Endodermal cell (in vitro differentiated cells): Measurements from ENCODE around the gene KTI12. TPM values are rescaled to one million over a fixed set of nuclear protein-coding genes. Genes with fewer than 3 reads are reported as not detected.

Experiments
- DNase-seq: peaks from one replicate; pipeline ENCODE4 v3.0.0-alpha.2; 2017
- H3K27ac ChIP-seq: 2 replicates; pipeline ENCODE4 v1.5.1; 2013; ENCODE audit warnings: mild to moderate bottlenecking, low read depth, low read length, moderate library complexity
- H3K27me3 ChIP-seq: 2 replicates; pipeline ENCODE4 v1.6.1; 2013; ENCODE audit warnings: mild to moderate bottlenecking, low read length, moderate library complexity; ENCODE audit not compliant: insufficient read depth, control insufficient read depth, poor library complexity, severe bottlenecking
- H3K36me3 ChIP-seq: 2 replicates; pipeline ENCODE4 v1.7.0; 2013; ENCODE audit warnings: mild to moderate bottlenecking, low read length, moderate library complexity; ENCODE audit not compliant: control insufficient read depth, insufficient read depth
- H3K4me1 ChIP-seq: one replicate; pipeline ENCODE4 v1.7.0; 2013; ENCODE audit warnings: low read length; ENCODE audit not compliant: control insufficient read depth, insufficient read depth
- H3K4me3 ChIP-seq: 2 replicates; pipeline ENCODE4 v1.5.1; 2013; ENCODE audit warnings: mild to moderate bottlenecking, low read length, moderate library complexity
- H3K9ac ChIP-seq: 2 replicates; pipeline ENCODE4 v1.6.1; 2013; ENCODE audit warnings: mild to moderate bottlenecking, low read length, moderate library complexity; ENCODE audit not compliant: poor library complexity, severe bottlenecking; ENCODE audit errors: extremely low read depth
- H3K9me3 ChIP-seq: 2 replicates; pipeline ENCODE4 v1.6.1; 2013; ENCODE audit warnings: mild to moderate bottlenecking, low read length, moderate library complexity; ENCODE audit not compliant: control insufficient read depth
- H3K27ac Mint-ChIP-seq: 2 replicates; pipeline ENCODE4 v1.8.0; 2020; ENCODE audit warnings: mixed read lengths
- H3K27me3 Mint-ChIP-seq: 2 replicates; pipeline ENCODE4 v1.8.0; 2021; ENCODE audit warnings: mild to moderate bottlenecking, mixed read lengths; ENCODE audit not compliant: insufficient read depth
- H3K36me3 Mint-ChIP-seq: 2 replicates; pipeline ENCODE4 v1.8.0; 2020; ENCODE audit warnings: low read depth, mixed read lengths
- H3K4me1 Mint-ChIP-seq: 2 replicates; pipeline ENCODE4 v1.8.0; 2020; ENCODE audit warnings: mixed read lengths
- H3K4me3 Mint-ChIP-seq: 2 replicates; pipeline ENCODE4 v1.8.0; 2020; ENCODE audit warnings: mild to moderate bottlenecking, moderate library complexity, mixed read lengths
- H3K9me3 Mint-ChIP-seq: 2 replicates; pipeline ENCODE4 v1.8.0; 2020; ENCODE audit warnings: mild to moderate bottlenecking, mixed read lengths
- CTCF ChIP-seq: fragments of 200-600 bp; sonication (generic); conservative IDR thresholded peaks from 2 replicates; pipeline ENCODE4 v1.5.0; 2021; ENCODE audit warnings: antibody characterized with exemption, mild to moderate bottlenecking
- WGBS, 2 experiments: methylation state at CpG; one replicate each; pipeline versions ENCODE4 v1.1.5 to v1.1.7; 2013; ENCODE audit warnings: missing lambda C conversion rate in 2 of 2, mixed read lengths in 1 of 2; ENCODE audit not compliant: insufficient coverage in 1 of 2, insufficient read length in 1 of 2; 5-methylcytosine and 5-hydroxymethylcytosine counted together
- total RNA-seq, 2 donors: library from RNA; stranded (reverse); fragmentation: NEBNext Ultra II Directional in 1 of 2; extraction: Animal tissue kit (Norgen Biotek cat#: 25700) in 1 of 2; gene quantifications; 2 replicates in 1 of 2; 3 replicates in 1 of 2; pipeline ENCODE4 v1.2.1, GENCODE V29; 2021

KTI12 gene
- total RNA-seq, 2 donors from 2014 or later: 7.3 to 9.2 TPM

DNA sequence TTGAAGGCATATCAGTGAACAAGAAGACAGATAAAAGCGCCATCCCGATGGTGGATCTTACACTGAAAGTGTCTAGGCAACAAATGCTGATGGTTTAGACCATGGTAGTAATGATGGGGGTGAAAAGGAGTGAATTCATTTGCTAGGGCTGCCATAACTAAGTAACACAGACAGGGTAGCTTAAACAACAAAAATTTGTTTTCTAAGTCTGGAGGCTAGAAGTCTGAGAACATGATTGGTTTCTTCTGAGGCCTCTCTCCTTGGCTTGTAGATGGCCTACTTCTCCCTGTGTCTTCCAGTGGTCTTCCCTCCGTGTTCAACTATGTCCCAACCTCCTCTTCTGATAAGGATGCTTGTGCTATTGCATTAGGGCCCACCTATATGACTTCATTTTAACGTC lies 29.7 kb downstream of the KTI12 start:
- no peak overlapping the region for H3K27ac ChIP-seq
- no peak overlapping the region for H3K27ac Mint-ChIP-seq
- H3K4me3 ChIP-seq: no peak overlapping the region
- 63 to 71% methylated on average over 3 to 4 of the region's 4 CpGs for WGBS, 2 experiments
- peaks cover 11% of the 10 kb centered on the region for H3K4me1 ChIP-seq
- H3K27me3 Mint-ChIP-seq: no peaks in the 10 kb centered on the region
- no peak for TF ChIP-seq CTCF
- peaks cover 20% of the 10 kb centered on the region for H3K4me1 Mint-ChIP-seq
- H3K9me3 ChIP-seq: no peaks in the 10 kb centered on the region
- H3K9me3 Mint-ChIP-seq: no peaks in the 10 kb centered on the region
- H3K4me3 Mint-ChIP-seq: no peak overlapping the region
- no peak for DNase-seq
- no peak overlapping the region for H3K9ac ChIP-seq
- H3K36me3 Mint-ChIP-seq: no peaks in the 10 kb centered on the region
- H3K36me3 ChIP-seq: no peaks in the 10 kb centered on the region
- no peaks in the 10 kb centered on the region for H3K27me3 ChIP-seq

GRCh38 chr1:52002038-52002917 lies 31.3 kb downstream of the KTI12 start:
- peaks cover 15% of the 10 kb centered on the region for H3K4me1 ChIP-seq
- H3K27ac ChIP-seq: no peak overlapping the region
- Mint-ChIP-seq H3K4me3 (no peak overlapping the region), H3K27me3 (no peaks in the 10 kb centered on the region), H3K27ac (no peak overlapping the region), H3K4me1 (peaks cover 23% of the 10 kb centered on the region), H3K36me3 (no peaks in the 10 kb centered on the region), H3K9me3 (no peaks in the 10 kb centered on the region)
- H3K36me3 ChIP-seq: no peaks in the 10 kb centered on the region
- no peaks in the 10 kb centered on the region for H3K27me3 ChIP-seq
- H3K9ac ChIP-seq: no peak overlapping the region
- DNase-seq: peak; percentile 84
- WGBS, 2 experiments: 55 to 57% methylated on average over 7 to 9 of the region's 9 CpGs
- no peaks in the 10 kb centered on the region for H3K9me3 ChIP-seq
- peak; percentile 96 for TF ChIP-seq CTCF
- H3K4me3 ChIP-seq: no peak overlapping the region

GRCh38 chr1:51998701-51999100 lies 34.9 kb downstream of the KTI12 start:
- no peaks in the 10 kb centered on the region for H3K27me3 ChIP-seq
- no peaks in the 10 kb centered on the region for H3K9me3 Mint-ChIP-seq
- no peaks in the 10 kb centered on the region for H3K9me3 ChIP-seq
- H3K4me3 Mint-ChIP-seq: no peak overlapping the region
- H3K27me3 Mint-ChIP-seq: no peaks in the 10 kb centered on the region
- TF ChIP-seq CTCF: no peak
- no peak overlapping the region for H3K27ac ChIP-seq
- WGBS, 2 experiments: 83 to 91% methylated on average over 1 of the region's 1 CpG
- H3K36me3 ChIP-seq: no peaks in the 10 kb centered on the region
- H3K4me1 ChIP-seq: peaks cover 11% of the 10 kb centered on the region
- H3K4me1 Mint-ChIP-seq: peaks cover 19% of the 10 kb centered on the region
- H3K27ac Mint-ChIP-seq: no peak overlapping the region
- H3K9ac ChIP-seq: no peak overlapping the region
- H3K4me3 ChIP-seq: no peak overlapping the region
- DNase-seq: no peak
- H3K36me3 Mint-ChIP-seq: no peaks in the 10 kb centered on the region
